ENCODE measurements around the gene MRPL49.

The MRPL49 gene

DNA sequence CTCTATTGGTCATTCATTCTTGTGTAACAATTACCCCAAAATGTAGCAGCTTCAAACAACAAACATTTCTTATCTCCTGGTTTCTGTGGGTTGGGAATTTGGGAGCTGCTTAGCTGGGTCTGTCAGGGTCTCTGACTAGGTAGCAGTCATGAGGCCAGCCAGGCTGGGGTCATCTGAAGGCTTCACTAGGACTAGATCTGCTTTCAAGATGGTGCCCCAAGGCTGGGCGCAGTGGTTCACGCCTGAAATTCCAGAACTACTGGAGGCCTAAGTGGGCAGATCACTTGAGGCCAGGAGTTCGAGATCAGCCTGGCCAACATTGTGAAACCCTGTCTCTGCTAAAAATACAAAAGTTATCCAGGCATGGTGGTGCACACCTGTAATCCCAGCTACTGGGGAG, 34.8 kb downstream of the MRPL49 start:
- Histone ChIP-seq H3K4me3 (ENCODE audit: low read depth, low read length) (no peak overlapping the region), H3K27ac (ENCODE audit: low read depth, low read length) (no peak overlapping the region), H3K79me2 (ENCODE audit: control insufficient read depth, insufficient read depth, low read length, unreplicated experiment) (no peaks in the 10 kb centered on the region), H3K4me1 (ENCODE audit: control insufficient read depth, insufficient read depth, low read length, unreplicated experiment) (no peaks in the 10 kb centered on the region), H3K36me3 (ENCODE audit: insufficient read depth, low read length) (no peaks in the 10 kb centered on the region), H3K27me3 (ENCODE audit: insufficient read depth, low read length) (no peaks in the 10 kb centered on the region), H2AFZ (ENCODE audit: low read length, unreplicated experiment) (no peak overlapping the region)

DNA sequence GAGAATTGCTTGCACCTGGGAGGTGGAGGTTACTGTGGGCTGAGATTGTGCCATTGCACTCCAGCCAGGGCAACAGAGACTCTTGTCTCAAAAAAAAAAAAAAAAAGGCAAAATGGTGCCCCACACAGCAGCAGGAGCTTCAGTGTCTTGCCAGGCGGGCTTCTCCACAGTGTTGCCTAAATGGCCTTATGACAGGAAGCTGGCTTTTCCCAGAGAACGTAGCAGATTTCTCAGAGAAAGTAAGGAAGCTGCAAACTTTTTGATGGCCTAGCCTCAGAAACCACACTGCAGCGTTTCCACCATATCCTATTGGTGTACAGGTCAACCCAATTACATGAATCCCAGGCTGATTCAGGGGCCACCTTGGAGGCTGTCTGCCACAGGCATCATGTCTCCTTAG, 35.2 kb downstream of the MRPL49 start:
- H3K4me1 ChIP-seq (ENCODE audit: control insufficient read depth, insufficient read depth, low read length, unreplicated experiment), result no peaks in the 10 kb centered on the region
- no peaks in the 10 kb centered on the region for H3K27me3 ChIP-seq (ENCODE audit: insufficient read depth, low read length)
- H3K27ac ChIP-seq (ENCODE audit: low read depth, low read length), result no peak overlapping the region
- H3K4me3 ChIP-seq (ENCODE audit: low read depth, low read length), result no peak overlapping the region
- H3K79me2 ChIP-seq (ENCODE audit: control insufficient read depth, insufficient read depth, low read length, unreplicated experiment), result no peaks in the 10 kb centered on the region
- H2AFZ ChIP-seq (ENCODE audit: low read length, unreplicated experiment), result no peak overlapping the region
- no peaks in the 10 kb centered on the region for H3K36me3 ChIP-seq (ENCODE audit: insufficient read depth, low read length)

DNA sequence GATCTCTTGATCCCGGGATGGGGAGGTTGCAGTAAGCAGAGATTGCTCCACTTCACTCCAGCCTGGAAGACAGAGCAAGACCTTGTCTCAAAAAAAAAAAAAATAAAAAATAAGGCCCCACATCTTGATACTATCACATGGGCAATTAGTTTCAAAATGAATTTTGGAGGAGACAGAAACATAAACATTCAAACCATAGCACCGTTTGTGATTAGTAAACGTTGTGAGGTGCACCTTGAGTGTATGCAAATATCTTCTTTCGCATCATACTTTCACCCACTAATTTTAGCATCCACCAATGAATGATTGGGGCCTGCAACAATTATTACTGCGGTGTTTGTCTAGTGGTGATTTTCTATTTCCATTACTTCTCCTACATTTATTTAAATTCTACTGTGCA, 36.9 kb downstream of the MRPL49 start:
- Histone ChIP-seq H3K79me2 (ENCODE audit: control insufficient read depth, insufficient read depth, low read length, unreplicated experiment) (no peaks in the 10 kb centered on the region), H3K27ac (ENCODE audit: low read depth, low read length) (no peak overlapping the region), H3K36me3 (ENCODE audit: insufficient read depth, low read length) (no peaks in the 10 kb centered on the region), H3K4me1 (ENCODE audit: control insufficient read depth, insufficient read depth, low read length, unreplicated experiment) (no peaks in the 10 kb centered on the region), H3K27me3 (ENCODE audit: insufficient read depth, low read length) (no peaks in the 10 kb centered on the region), H2AFZ (ENCODE audit: low read length, unreplicated experiment) (no peak overlapping the region), H3K4me3 (ENCODE audit: low read depth, low read length) (no peak overlapping the region)

DNA sequence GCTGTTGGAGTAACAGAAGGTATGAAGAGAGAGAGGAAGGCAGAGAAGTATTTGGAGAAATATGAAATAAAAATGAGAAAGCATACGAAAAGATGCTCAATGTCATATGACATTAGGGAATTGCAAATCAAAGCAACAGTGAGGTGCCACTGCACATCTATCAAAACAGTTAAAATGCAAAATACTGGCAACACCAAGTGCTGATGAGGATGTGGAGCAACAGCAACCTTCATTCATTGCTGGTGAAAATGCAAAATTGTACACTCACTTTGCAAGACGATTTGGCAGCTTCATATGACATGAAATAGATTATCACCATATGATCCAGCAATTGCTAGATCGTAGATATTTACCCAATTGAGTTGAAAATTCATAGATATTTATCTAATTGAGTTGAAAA, 38.5 kb downstream of the MRPL49 start:
- Histone ChIP-seq H3K27ac (ENCODE audit: low read depth, low read length) (no peak overlapping the region), H3K4me3 (ENCODE audit: low read depth, low read length) (no peak overlapping the region), H2AFZ (ENCODE audit: low read length, unreplicated experiment) (no peak overlapping the region), H3K4me1 (ENCODE audit: control insufficient read depth, insufficient read depth, low read length, unreplicated experiment) (peaks cover 3% of the 10 kb centered on the region), H3K36me3 (ENCODE audit: insufficient read depth, low read length) (no peaks in the 10 kb centered on the region), H3K27me3 (ENCODE audit: insufficient read depth, low read length) (no peaks in the 10 kb centered on the region), H3K79me2 (ENCODE audit: control insufficient read depth, insufficient read depth, low read length, unreplicated experiment) (no peaks in the 10 kb centered on the region)

DNA sequence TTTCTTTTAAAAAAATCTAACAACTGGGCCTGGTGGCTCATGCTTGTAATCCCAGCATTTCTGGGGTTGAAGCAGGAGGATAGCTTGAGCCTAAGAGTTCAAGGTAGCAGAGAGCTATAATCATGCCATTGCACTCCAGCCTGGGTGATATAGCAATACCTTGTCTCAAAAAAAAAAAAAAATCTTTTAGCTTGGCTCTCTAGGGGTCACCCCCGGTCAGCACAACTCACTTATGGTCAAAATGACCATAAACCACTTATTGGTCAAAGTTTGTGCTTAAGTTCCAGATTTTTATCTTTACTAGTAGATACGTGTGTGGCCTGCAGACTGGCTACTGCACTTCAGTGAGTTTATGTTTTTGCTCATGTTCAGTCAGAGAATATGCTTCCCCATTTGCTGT, 41.6 kb downstream of the MRPL49 start:
- peaks cover 7% of the 10 kb centered on the region for H3K4me1 ChIP-seq (ENCODE audit: control insufficient read depth, insufficient read depth, low read length, unreplicated experiment)

DNA sequence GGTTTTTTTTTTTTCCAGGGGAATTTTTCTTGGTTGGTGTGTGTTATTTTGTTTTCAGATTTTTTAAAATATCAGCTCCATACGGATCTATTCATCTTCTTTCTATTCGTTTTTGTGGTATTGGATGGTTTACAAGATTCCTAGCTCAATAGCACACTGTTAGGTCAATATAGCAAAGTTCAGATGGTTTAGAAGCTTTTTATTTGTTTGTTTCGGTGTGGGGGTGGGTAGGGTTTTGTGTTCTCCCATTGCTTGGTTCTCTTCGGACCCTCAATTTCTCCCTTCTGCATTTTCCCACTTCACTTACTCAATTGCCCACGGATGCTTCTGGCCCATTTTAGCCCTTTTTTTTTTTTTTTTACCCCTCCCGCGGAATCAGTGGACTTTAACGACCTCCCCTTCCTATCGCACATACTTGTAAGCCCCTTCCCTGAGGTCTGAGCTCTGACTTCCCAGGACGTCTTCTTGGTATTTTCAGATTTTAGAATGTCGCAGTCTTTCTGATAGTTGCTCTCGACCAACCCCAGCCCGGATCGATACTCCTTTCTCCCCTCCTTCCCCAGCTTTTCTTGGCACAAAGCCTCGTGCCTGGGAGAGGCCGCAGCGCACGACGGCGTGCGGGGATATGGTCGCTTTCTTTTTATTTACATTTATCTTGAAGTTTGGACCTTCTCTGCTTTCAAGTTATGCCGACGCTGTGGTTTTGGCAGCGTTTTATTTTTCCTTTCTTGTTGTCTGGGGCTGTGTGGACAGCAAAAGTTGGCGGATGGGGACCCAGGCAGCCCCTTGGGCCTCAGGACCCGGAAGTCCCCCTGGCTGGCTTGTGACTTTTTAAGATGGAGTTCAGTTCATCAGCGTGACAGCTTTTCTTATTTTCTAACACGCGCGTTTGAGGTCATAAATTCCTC, 43.5 kb downstream of the MRPL49 start:
- Histone ChIP-seq H3K36me3 (ENCODE audit: insufficient read depth, low read length) (no peaks in the 10 kb centered on the region), H3K27me3 (ENCODE audit: insufficient read depth, low read length) (no peaks in the 10 kb centered on the region), H3K4me3 (ENCODE audit: low read depth, low read length) (peak overlapping the region; percentile 63), H3K4me1 (ENCODE audit: control insufficient read depth, insufficient read depth, low read length, unreplicated experiment) (peaks cover 7% of the 10 kb centered on the region), H3K79me2 (ENCODE audit: control insufficient read depth, insufficient read depth, low read length, unreplicated experiment) (no peaks in the 10 kb centered on the region), H2AFZ (ENCODE audit: low read length, unreplicated experiment) (peak overlapping the region; percentile 98), H3K27ac (ENCODE audit: low read depth, low read length) (peak overlapping the region; percentile 4; the same call in 1 of the 2 replicates)

More for the DNA sequence above, 41.6 kb downstream of the MRPL49 start:
- Histone ChIP-seq H3K4me3 (ENCODE audit: low read depth, low read length) (no peak overlapping the region), H2AFZ (ENCODE audit: low read length, unreplicated experiment) (no peak overlapping the region), H3K27ac (ENCODE audit: low read depth, low read length) (no peak overlapping the region), H3K79me2 (ENCODE audit: control insufficient read depth, insufficient read depth, low read length, unreplicated experiment) (no peaks in the 10 kb centered on the region), H3K36me3 (ENCODE audit: insufficient read depth, low read length) (no peaks in the 10 kb centered on the region), H3K27me3 (ENCODE audit: insufficient read depth, low read length) (no peaks in the 10 kb centered on the region)

DNA sequence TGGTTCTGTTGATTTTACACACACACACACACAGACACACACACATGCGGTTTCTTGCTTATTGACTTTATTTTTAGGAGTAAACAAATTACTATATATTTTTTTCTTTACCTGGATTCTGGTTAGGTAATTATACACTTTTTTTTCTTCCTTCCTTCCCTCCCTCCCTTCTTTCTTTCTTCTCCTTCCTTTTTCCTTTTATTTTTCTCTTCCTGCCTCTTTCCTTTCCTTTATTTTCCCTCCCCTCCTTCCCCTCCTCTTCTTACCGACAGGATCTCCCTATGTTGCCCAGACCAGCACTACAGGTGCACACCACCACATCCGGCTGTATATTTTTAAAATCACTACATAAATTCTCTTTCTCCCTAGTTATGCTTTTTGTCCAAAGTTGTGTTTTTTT, 44.8 kb downstream of the MRPL49 start:
- H2AFZ ChIP-seq (ENCODE audit: low read length, unreplicated experiment), result no peak overlapping the region
- no peak overlapping the region for H3K4me3 ChIP-seq (ENCODE audit: low read depth, low read length)
- no peaks in the 10 kb centered on the region for H3K27me3 ChIP-seq (ENCODE audit: insufficient read depth, low read length)
- H3K4me1 ChIP-seq (ENCODE audit: control insufficient read depth, insufficient read depth, low read length, unreplicated experiment), result peaks cover 7% of the 10 kb centered on the region
- H3K79me2 ChIP-seq (ENCODE audit: control insufficient read depth, insufficient read depth, low read length, unreplicated experiment), result no peaks in the 10 kb centered on the region
- no peak overlapping the region for H3K27ac ChIP-seq (ENCODE audit: low read depth, low read length)
- H3K36me3 ChIP-seq (ENCODE audit: insufficient read depth, low read length), result no peaks in the 10 kb centered on the region

DNA sequence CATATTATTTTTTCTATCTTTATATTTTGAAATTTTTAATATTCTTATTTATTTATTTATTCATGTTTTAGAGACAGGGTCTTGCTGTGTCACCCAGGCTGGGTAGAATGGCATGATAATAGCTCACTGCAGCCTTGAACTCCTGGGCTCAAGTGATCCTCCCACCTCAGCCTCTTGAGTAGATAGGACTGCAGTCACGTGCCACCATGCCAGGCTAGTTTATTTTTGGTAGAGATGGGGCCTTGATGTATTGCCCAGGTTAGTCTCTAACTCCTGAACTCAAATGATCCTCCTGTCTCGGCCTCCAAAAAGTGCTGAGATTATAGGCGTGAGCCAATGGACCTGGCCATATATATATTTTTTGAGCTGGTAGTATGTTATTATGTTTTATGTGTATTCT, 45.5 kb downstream of the MRPL49 start:
- H3K79me2 ChIP-seq (ENCODE audit: control insufficient read depth, insufficient read depth, low read length, unreplicated experiment), result no peaks in the 10 kb centered on the region
- H2AFZ ChIP-seq (ENCODE audit: low read length, unreplicated experiment), result no peak overlapping the region
- H3K27ac ChIP-seq (ENCODE audit: low read depth, low read length), result no peak overlapping the region
- no peaks in the 10 kb centered on the region for H3K27me3 ChIP-seq (ENCODE audit: insufficient read depth, low read length)
- H3K36me3 ChIP-seq (ENCODE audit: insufficient read depth, low read length), result no peaks in the 10 kb centered on the region
- no peak overlapping the region for H3K4me3 ChIP-seq (ENCODE audit: low read depth, low read length)
- peaks cover 7% of the 10 kb centered on the region for H3K4me1 ChIP-seq (ENCODE audit: control insufficient read depth, insufficient read depth, low read length, unreplicated experiment)

DNA sequence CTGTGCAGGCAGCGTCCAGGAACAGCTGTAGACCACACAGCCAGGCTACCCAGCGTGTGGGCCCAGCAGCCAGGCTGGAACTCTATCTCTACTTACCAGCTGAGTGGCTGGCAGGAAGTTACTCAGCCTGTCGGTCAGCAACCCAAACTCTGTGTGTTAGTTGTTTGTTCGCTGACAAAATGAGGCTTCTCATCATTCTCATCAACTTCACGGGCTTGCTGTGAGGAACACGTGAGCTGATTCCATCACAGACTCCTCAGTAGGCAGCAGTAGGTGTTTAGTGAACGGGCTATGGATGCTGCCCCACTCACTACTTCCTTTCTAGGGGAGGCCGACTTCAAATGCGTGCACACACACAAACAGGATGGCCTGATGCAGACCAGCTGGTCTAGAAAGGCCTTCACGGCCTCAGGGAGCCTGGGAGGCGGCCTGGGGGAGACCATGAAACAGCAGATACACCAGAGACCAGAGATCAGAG, 47.1 kb downstream of the MRPL49 start:
- no peak overlapping the region for H3K27ac ChIP-seq (ENCODE audit: low read depth, low read length)

DNA sequence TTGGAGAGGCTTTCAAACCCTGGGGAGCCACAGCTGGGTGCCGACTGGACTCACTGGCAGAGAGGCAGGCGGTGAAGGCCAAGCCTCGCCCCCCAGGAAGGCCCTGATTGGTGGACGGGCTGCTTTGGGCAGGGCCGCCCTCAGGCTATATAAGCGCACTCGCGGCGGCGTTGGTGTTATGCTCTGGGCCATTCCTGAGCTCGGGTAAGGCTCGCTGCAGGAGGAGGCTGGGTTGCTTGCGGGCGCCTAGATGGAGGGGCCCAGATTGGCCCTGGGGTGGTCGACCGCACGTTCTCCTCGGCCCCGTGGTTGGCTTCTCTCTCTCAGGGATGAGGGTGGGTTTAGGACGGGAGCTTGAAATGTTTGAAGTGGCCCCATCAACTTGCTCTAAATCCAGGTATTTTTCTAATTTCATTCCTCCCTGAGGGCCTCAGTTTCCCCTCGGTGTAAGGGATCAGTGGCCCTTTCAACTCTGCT, 48.0 kb downstream of the MRPL49 start, which contains the start of gene SPDYC:
Gene SPDYC, plus strand, starts transcription at position 176 of the 477 bp plus-strand sequence. CDS start 1,125 bp downstream, outside the sequence.
- Histone ChIP-seq H3K36me3 (ENCODE audit: insufficient read depth, low read length) (no peaks in the 10 kb centered on the region), H3K4me1 (ENCODE audit: control insufficient read depth, insufficient read depth, low read length, unreplicated experiment) (peaks cover 7% of the 10 kb centered on the region), H2AFZ (ENCODE audit: low read length, unreplicated experiment) (peak within 1 kb of the TSS; percentile 75), H3K27me3 (ENCODE audit: insufficient read depth, low read length) (no peaks in the 10 kb centered on the region), H3K79me2 (ENCODE audit: control insufficient read depth, insufficient read depth, low read length, unreplicated experiment) (no peaks in the 10 kb centered on the region), H3K4me3 (ENCODE audit: low read depth, low read length) (no peak within 1 kb of the TSS), H3K27ac (ENCODE audit: low read depth, low read length) (no peak within 1 kb of the TSS)

More for the DNA sequence above, 47.1 kb downstream of the MRPL49 start:
- Histone ChIP-seq H2AFZ (ENCODE audit: low read length, unreplicated experiment) (peak overlapping the region; percentile 75), H3K4me3 (ENCODE audit: low read depth, low read length) (no peak overlapping the region), H3K79me2 (ENCODE audit: control insufficient read depth, insufficient read depth, low read length, unreplicated experiment) (no peaks in the 10 kb centered on the region), H3K4me1 (ENCODE audit: control insufficient read depth, insufficient read depth, low read length, unreplicated experiment) (peaks cover 7% of the 10 kb centered on the region), H3K27me3 (ENCODE audit: insufficient read depth, low read length) (no peaks in the 10 kb centered on the region), H3K36me3 (ENCODE audit: insufficient read depth, low read length) (no peaks in the 10 kb centered on the region)

DNA sequence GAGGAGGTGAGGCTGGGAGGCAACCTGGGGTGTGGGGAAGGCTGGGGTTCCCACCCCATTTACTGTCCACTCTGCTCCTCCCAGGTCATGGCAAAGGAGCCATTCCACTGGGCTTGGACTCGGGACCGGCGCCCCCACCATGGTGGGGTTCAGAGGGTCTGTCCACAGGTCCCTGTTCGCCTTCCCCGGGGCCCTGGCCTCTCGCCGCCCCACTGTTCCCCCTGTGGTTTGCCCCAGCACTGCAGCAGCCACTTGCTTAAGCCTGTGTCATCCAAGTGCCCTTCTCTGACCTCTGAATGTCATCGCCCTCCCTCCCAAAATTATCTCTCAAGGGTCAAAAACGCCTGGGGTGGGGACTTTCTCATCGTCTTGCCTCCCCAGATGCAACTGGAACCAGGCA, 50.5 kb downstream of the MRPL49 start:
- no peak overlapping the region for H3K27ac ChIP-seq (ENCODE audit: low read depth, low read length)
- no peaks in the 10 kb centered on the region for H3K79me2 ChIP-seq (ENCODE audit: control insufficient read depth, insufficient read depth, low read length, unreplicated experiment)
- H3K36me3 ChIP-seq (ENCODE audit: insufficient read depth, low read length), result no peaks in the 10 kb centered on the region
- H3K27me3 ChIP-seq (ENCODE audit: insufficient read depth, low read length), result no peaks in the 10 kb centered on the region
- H3K4me3 ChIP-seq (ENCODE audit: low read depth, low read length), result no peak overlapping the region
- H2AFZ ChIP-seq (ENCODE audit: low read length, unreplicated experiment), result no peak overlapping the region
- no peaks in the 10 kb centered on the region for H3K4me1 ChIP-seq (ENCODE audit: control insufficient read depth, insufficient read depth, low read length, unreplicated experiment)

Measured in ACC112 (cell line).